Measurements from ENCODE around the gene CD1C.

Gene CD1C

DNA sequence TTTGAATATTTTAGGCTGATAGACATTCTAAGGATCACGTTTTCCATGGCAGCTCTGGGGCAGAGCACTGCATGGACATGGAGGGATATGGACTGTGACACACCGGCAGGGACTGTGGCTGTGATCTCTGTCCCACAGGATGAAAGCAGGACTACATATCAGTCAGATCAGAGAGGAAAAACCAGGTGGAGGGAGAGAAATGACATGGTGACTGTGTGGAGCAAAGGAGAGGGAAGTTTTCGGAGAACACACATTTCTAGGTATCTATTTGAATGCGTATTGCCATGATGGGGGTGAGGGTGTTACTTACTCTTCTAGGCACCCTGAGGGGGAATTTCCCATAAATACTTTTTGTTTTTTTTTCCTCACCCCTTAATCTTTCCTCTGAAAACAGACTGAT is 3.2 kb upstream of the CD1C start:
- H3K36me3 ChIP-seq (replicated peaks): no peaks in the 10 kb centered on the region
- no peaks in the 10 kb centered on the region; the same call in 1 of the 2 replicates for H3K9me3 ChIP-seq
- in situ Hi-C loops (cut with MboI; ENCODE audit: low sequenced_read_pairs): no loop called here
- H3K27me3 ChIP-seq (ENCODE audit: low read depth): no peaks in the 10 kb centered on the region
- no peak for DNase-seq (ENCODE audit: low spot score in 2 of 2)
- H3K4me1 ChIP-seq: no peaks in the 10 kb centered on the region
- no peak overlapping the region for H3K4me3 ChIP-seq

GRCh38 chr1:158286941-158287346 is 2.8 kb upstream of the CD1C start:
- in situ Hi-C loops (cut with MboI; ENCODE audit: low sequenced_read_pairs): no loop called here
- Histone ChIP-seq H3K36me3 (replicated peaks) (no peaks in the 10 kb centered on the region), H3K4me3 (no peak overlapping the region), H3K27me3 (ENCODE audit: low read depth) (no peaks in the 10 kb centered on the region), H3K4me1 (no peaks in the 10 kb centered on the region), H3K9me3 (no peaks in the 10 kb centered on the region; the same call in 1 of the 2 replicates)
- no peak for DNase-seq (ENCODE audit: low spot score in 2 of 2)

DNA sequence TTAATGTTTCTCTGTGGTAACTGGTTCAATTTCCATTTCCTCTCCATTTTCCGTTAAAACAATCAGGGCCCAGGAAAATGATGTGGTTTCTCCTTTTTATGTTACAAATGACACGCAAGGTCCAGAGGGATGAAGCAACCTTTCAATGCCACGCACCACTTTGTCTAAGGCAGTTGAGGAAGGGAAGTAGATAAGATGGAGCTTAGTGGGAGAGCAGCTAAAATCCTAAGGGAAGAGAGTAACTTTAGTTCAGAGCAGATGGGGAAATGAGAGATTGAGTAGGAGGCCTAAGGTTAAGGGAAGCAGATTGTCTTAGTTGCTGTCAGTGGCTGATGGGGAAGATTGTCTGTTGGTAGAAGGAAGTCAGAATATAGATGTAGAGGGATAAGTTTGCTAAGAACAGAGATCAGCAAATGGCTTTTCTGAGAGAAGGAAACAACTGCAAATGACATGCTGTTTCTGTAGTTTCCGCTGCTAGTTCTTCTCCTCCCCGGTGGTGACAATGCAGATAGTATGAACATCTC is 660 bp downstream of the CD1C start:
- Histone ChIP-seq H3K4me1 (no peaks in the 10 kb centered on the region), H3K36me3 (replicated peaks) (no peaks in the 10 kb centered on the region), H3K27me3 (ENCODE audit: low read depth) (no peaks in the 10 kb centered on the region), H3K9me3 (no peaks in the 10 kb centered on the region), H3K4me3 (no peak overlapping the region)
- in situ Hi-C loops (cut with MboI; ENCODE audit: low sequenced_read_pairs): no loop called here
- no peak for DNase-seq (ENCODE audit: low spot score in 2 of 2)

DNA sequence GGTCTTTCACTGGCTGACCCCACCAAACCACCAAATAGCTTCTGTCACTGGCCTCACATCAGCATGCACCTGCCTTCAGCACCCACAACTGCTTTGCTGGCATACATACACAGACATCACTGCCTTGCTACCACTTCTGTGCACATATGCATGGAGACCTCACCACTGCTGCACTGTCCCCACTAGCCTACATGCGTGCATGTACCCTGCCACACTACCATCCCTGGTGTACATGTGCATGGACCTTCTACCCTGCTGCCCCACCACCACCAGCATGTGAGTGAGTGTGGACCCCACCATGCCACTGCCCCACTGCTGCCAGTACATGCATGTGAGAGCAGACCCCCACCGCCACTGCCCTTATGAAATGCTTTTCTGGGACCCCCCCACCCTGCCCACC is 6.1 kb downstream of the CD1C start:
- Histone ChIP-seq H3K4me1 (no peaks in the 10 kb centered on the region), H3K9me3 (no peaks in the 10 kb centered on the region)
- in situ Hi-C loops (cut with MboI; ENCODE audit: low sequenced_read_pairs): no loop called here

GRCh38 chr1:158310623-158311022 is 20.9 kb downstream of the CD1C start:
- Histone ChIP-seq H3K4me1 (no peaks in the 10 kb centered on the region), H3K27me3 (ENCODE audit: low read depth) (no peaks in the 10 kb centered on the region), H3K9me3 (no peaks in the 10 kb centered on the region), H3K36me3 (replicated peaks) (no peaks in the 10 kb centered on the region), H3K4me3 (no peak overlapping the region)
- in situ Hi-C loops (cut with MboI; ENCODE audit: low sequenced_read_pairs): no loop called here
- no peak for DNase-seq (ENCODE audit: low spot score in 2 of 2)

More for the DNA sequence above, 6.1 kb downstream of the CD1C start:
- no peak for DNase-seq (ENCODE audit: low spot score in 2 of 2)
- Histone ChIP-seq H3K4me3 (no peak overlapping the region), H3K36me3 (replicated peaks) (no peaks in the 10 kb centered on the region), H3K27me3 (ENCODE audit: low read depth) (no peaks in the 10 kb centered on the region)

- DNase-seq (ENCODE audit: low spot score in 2 of 2): no peak
- in situ Hi-C loops (cut with MboI; ENCODE audit: low sequenced_read_pairs): no loop called here
- Histone ChIP-seq H3K4me1 (no peaks in the 10 kb centered on the region), H3K27me3 (ENCODE audit: low read depth) (no peaks in the 10 kb centered on the region), H3K9me3 (no peaks in the 10 kb centered on the region), H3K36me3 (replicated peaks) (no peaks in the 10 kb centered on the region), H3K4me3 (no peak overlapping the region)
Measured at GRCh38 chr1:158311066-158311465, 21.3 kb downstream of the CD1C start.

GRCh38 chr1:158323866-158324265 is 34.1 kb downstream of the CD1C start:
- H3K36me3 ChIP-seq (replicated peaks): no peaks in the 10 kb centered on the region
- no peaks in the 10 kb centered on the region for H3K27me3 ChIP-seq (ENCODE audit: low read depth)
- H3K4me1 ChIP-seq: no peaks in the 10 kb centered on the region
- no peak for DNase-seq (ENCODE audit: low spot score in 2 of 2)
- in situ Hi-C loops (cut with MboI; ENCODE audit: low sequenced_read_pairs): no loop called here
- no peaks in the 10 kb centered on the region for H3K9me3 ChIP-seq
- no peak overlapping the region for H3K4me3 ChIP-seq

- no peak overlapping the region for H3K4me3 ChIP-seq
- no peaks in the 10 kb centered on the region for H3K27me3 ChIP-seq (ENCODE audit: low read depth)
- no peaks in the 10 kb centered on the region for H3K4me1 ChIP-seq
- DNase-seq (ENCODE audit: low spot score in 2 of 2): no peak
- no peaks in the 10 kb centered on the region for H3K9me3 ChIP-seq
- no peaks in the 10 kb centered on the region for H3K36me3 ChIP-seq (replicated peaks)
- in situ Hi-C loops (cut with MboI; ENCODE audit: low sequenced_read_pairs): no loop called here
Measured at GRCh38 chr1:158324395-158324794, 34.7 kb downstream of the CD1C start.

DNA sequence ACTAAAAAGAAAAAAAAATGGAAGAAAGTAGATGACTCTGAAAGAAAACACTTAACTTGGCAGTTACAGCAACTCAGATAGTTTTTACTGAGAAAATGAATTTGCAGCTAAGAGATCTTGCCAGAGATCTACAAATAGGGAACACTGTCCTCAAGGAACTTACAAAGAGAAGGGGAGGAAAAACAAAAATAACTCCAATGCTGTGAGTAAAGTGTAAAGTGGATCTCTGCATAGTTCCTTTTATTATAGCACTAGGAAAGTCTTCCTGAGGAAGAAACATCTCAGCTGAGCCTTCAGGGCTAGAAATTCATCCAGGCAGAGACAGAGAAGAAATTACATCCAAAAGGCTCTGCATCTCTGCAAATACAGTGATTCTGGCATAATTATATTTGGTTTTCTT is 37.8 kb downstream of the CD1C start:
- H3K36me3 ChIP-seq (replicated peaks): no peaks in the 10 kb centered on the region
- in situ Hi-C loops (cut with MboI; ENCODE audit: low sequenced_read_pairs): no loop called here
- no peak for DNase-seq (ENCODE audit: low spot score in 2 of 2)
- H3K4me3 ChIP-seq: no peak overlapping the region
- H3K27me3 ChIP-seq (ENCODE audit: low read depth): no peaks in the 10 kb centered on the region
- no peaks in the 10 kb centered on the region for H3K9me3 ChIP-seq
- no peaks in the 10 kb centered on the region for H3K4me1 ChIP-seq

GRCh38 chr1:158328426-158328825 is 38.7 kb downstream of the CD1C start:
- DNase-seq (ENCODE audit: low spot score in 2 of 2): no peak
- in situ Hi-C loops (cut with MboI; ENCODE audit: low sequenced_read_pairs): no loop called here
- H3K36me3 ChIP-seq (replicated peaks): no peaks in the 10 kb centered on the region
- no peaks in the 10 kb centered on the region for H3K4me1 ChIP-seq
- H3K9me3 ChIP-seq: no peaks in the 10 kb centered on the region
- no peaks in the 10 kb centered on the region for H3K27me3 ChIP-seq (ENCODE audit: low read depth)
- no peak overlapping the region for H3K4me3 ChIP-seq

DNA sequence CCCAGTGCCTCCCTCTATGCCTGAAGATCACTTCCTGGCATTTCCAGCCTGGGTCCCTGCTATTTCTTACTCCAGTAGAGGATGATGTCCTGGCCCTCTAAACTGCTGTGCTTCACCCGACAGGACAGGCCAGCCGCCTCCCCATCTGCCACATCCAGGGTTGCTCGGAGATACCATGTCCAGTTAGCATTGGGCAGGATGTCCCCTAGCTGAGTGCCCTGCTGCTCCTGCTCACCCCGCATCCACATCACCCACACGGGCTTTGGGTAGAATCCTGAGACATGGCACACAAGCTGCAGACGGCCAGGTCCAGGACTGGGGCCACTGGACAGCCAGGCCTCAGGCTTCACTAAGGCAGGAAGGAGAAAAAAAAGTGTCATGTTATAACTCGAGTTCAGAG is 39.6 kb downstream of the CD1C start:
- no peaks in the 10 kb centered on the region for H3K27me3 ChIP-seq (ENCODE audit: low read depth)
- H3K36me3 ChIP-seq (replicated peaks): no peaks in the 10 kb centered on the region
- DNase-seq (ENCODE audit: low spot score in 2 of 2): no peak
- in situ Hi-C loops (cut with MboI; ENCODE audit: low sequenced_read_pairs): no loop called here
- no peaks in the 10 kb centered on the region for H3K4me1 ChIP-seq
- no peaks in the 10 kb centered on the region for H3K9me3 ChIP-seq
- H3K4me3 ChIP-seq: no peak overlapping the region

GRCh38 chr1:158329733-158330132 is 40.0 kb downstream of the CD1C start:
- in situ Hi-C loops (cut with MboI; ENCODE audit: low sequenced_read_pairs): no loop called here
- H3K4me3 ChIP-seq: no peak overlapping the region
- no peaks in the 10 kb centered on the region for H3K4me1 ChIP-seq
- no peaks in the 10 kb centered on the region for H3K27me3 ChIP-seq (ENCODE audit: low read depth)
- DNase-seq (ENCODE audit: low spot score in 2 of 2): no peak
- H3K9me3 ChIP-seq: no peaks in the 10 kb centered on the region
- no peaks in the 10 kb centered on the region for H3K36me3 ChIP-seq (replicated peaks)

- H3K4me1 ChIP-seq: no peaks in the 10 kb centered on the region
- H3K36me3 ChIP-seq (replicated peaks): no peaks in the 10 kb centered on the region
- no peaks in the 10 kb centered on the region for H3K9me3 ChIP-seq
- H3K27me3 ChIP-seq (ENCODE audit: low read depth): no peaks in the 10 kb centered on the region
- H3K4me3 ChIP-seq: no peak overlapping the region
- DNase-seq (ENCODE audit: low spot score in 2 of 2): no peak
- in situ Hi-C loops (cut with MboI; ENCODE audit: low sequenced_read_pairs): no loop called here
Measured at GRCh38 chr1:158330391-158331105, 40.8 kb downstream of the CD1C start.

GRCh38 chr1:158331106-158331425 is 41.3 kb downstream of the CD1C start:
- in situ Hi-C loops (cut with MboI; ENCODE audit: low sequenced_read_pairs): no loop called here
- no peaks in the 10 kb centered on the region for H3K27me3 ChIP-seq (ENCODE audit: low read depth)
- H3K4me1 ChIP-seq: no peaks in the 10 kb centered on the region
- DNase-seq (ENCODE audit: low spot score in 2 of 2): no peak
- H3K36me3 ChIP-seq (replicated peaks): no peaks in the 10 kb centered on the region
- no peak overlapping the region for H3K4me3 ChIP-seq
- H3K9me3 ChIP-seq: no peaks in the 10 kb centered on the region
